GM10248 (cell line): ENCODE data around the gene SHF.

ENCODE experiments used
- CTCF ChIA-PET: fragments of 300-600 bp; sonication (Branson Sonifier 250); formaldehyde crosslinking; extraction: SDS; loops from one replicate; lab custom pipeline; 2021; ENCODE audit warnings: antibody characterized with exemption; lab: Yijun Ruan, JAX
- POLR2A ChIA-PET: fragments of 350-650 bp; sonication (Branson Sonifier 250); formaldehyde crosslinking; extraction: SDS; loops from one replicate; lab custom pipeline; 2020; ENCODE audit warnings: antibody characterized with exemption; lab: Yijun Ruan, JAX
- DNase-seq: peaks from one replicate; pipeline ENCODE4 v3.0.0; 2012; ENCODE audit errors: extremely low spot score
- CTCF ChIP-seq: IDR thresholded peaks from 2 replicates; pipeline ENCODE4 v1.5.1; 2012; ENCODE audit warnings: mild to moderate bottlenecking, low read depth; ENCODE audit errors: extremely low read depth, missing control alignments, control extremely low read depth

Gene SHF

GRCh38 chr15:45181491-45182285 is 6.1 kb downstream of the SHF start:
- ChIA-PET POLR2A (no interaction called here), CTCF (interaction anchor here (1.0 to 13.2 kb wide), 4 partner anchors 17 to 22 kb away, joined by 4 to 234 read pairs (median 26); no protein-coding TSS in a partner anchor)
- no peak for DNase-seq
- no peak for TF ChIP-seq CTCF

GRCh38 chr15:45180648-45181436 is 6.9 kb downstream of the SHF start:
- DNase-seq: no peak
- no peak for TF ChIP-seq CTCF
- ChIA-PET POLR2A (interaction anchor here (1.4 kb wide), 1 partner anchor 21 kb away, joined by 4 read pairs; no protein-coding TSS in a partner anchor), CTCF (interaction anchor here (1.1 to 13.2 kb wide), 6 partner anchors 17 to 96 kb away, joined by 3 to 234 read pairs (median 10); no protein-coding TSS in a partner anchor)

- ChIA-PET CTCF (interaction anchor here (1.1 to 13.2 kb wide), 7 partner anchors 16 to 97 kb away, joined by 3 to 234 read pairs (median 9); no protein-coding TSS in a partner anchor), POLR2A (interaction anchor here (1.4 kb wide), 1 partner anchor 21 kb away, joined by 4 read pairs; no protein-coding TSS in a partner anchor)
- no peak for DNase-seq
- no peak for TF ChIP-seq CTCF
Measured at GRCh38 chr15:45180201-45180600, 7.6 kb downstream of the SHF start.

GRCh38 chr15:45179221-45179985 is 8.4 kb downstream of the SHF start:
- POLR2A ChIA-PET: interaction anchor here (1.4 kb wide), 1 partner anchor 22 kb away, joined by 4 read pairs; no protein-coding TSS in a partner anchor
- TF ChIP-seq CTCF: peak; percentile 48
- CTCF ChIA-PET: interaction anchor here (0.6 to 13.2 kb wide), 8 partner anchors 9 to 97 kb away, joined by 3 to 234 read pairs (median 6); partner anchors contain the start of gene SHF
- DNase-seq: peak; percentile 60

GRCh38 chr15:45177285-45177684 is 10.5 kb downstream of the SHF start:
- CTCF ChIA-PET: interaction anchor here (1.3 to 13.2 kb wide), 4 partner anchors 9 to 59 kb away, joined by 3 to 234 read pairs (median 8); no protein-coding TSS in a partner anchor
- POLR2A ChIA-PET: interaction anchor here (0.7 kb wide), 1 partner anchor 17 kb away, joined by 3 read pairs; no protein-coding TSS in a partner anchor

More at GRCh38 chr15:45177285-45177684, 10.5 kb downstream of the SHF start:
- no peak for DNase-seq
- no peak for TF ChIP-seq CTCF
